ENCODE results near the gene ZFPM1. TPM values are rescaled to one million over a fixed set of nuclear protein-coding genes. Genes with fewer than 3 reads are reported as not detected.

The ZFPM1 gene
- total RNA-seq, 2 experiments from 2014 or later, result 2.1 to 14.2 TPM

DNA sequence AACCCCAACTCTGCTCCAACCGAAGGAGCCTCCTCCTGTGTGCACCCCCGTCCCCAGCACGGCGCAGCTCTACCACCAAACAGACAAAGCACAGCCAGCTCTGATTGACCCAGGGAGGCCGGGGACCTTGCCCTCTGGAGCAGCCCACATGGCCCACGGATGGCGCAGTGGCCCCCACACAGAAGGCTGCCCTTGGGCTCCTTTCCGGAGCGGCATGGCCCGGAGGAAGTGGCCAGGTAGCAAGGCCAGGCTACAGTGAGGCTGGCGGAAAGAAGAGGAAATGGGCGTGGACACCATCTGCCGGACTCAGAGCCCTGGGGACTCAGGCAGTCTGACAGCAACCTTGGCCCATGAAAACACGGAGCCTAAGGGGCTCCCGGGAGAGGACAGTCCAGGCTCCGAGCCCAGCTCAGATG, 97.2 kb downstream of the ZFPM1 start:
- intact Hi-C loops (cut with micrococcal nuclease; ENCODE audit: unreplicated experiment), result loop anchor here (10.0 kb wide), 2 partner anchors 595 to 845 kb away; partner anchors contain the start of gene BANP
- no peaks in the 10 kb centered on the region for H3K9me3 ChIP-seq (ENCODE audit: low read length)
- H4K20me1 ChIP-seq (ENCODE audit: insufficient read depth, low read length), result no peaks in the 10 kb centered on the region
- H3K79me2 ChIP-seq (ENCODE audit: insufficient read depth, low read depth, low read length), result no peaks in the 10 kb centered on the region
- H3K4me1 ChIP-seq (ENCODE audit: insufficient read depth, low read length, poor library complexity, severe bottlenecking), result peaks cover 56% of the 10 kb centered on the region
- H3K4me3 ChIP-seq (ENCODE audit: low read depth, low read length, poor library complexity, severe bottlenecking), result no peak overlapping the region
- no peak for DNase-seq (ENCODE audit: low spot score)
- ChIA-PET CTCF (ENCODE audit: unreplicated experiment) (interaction anchor here (0.7 kb wide), 1 partner anchor 113 kb away, joined by 3 read pairs; no protein-coding TSS in a partner anchor), POLR2A (interaction anchor here (0.6 kb wide), 2 partner anchors 114 to 121 kb away, joined by 3 read pairs; no protein-coding TSS in a partner anchor)
- H3K27ac ChIP-seq (ENCODE audit: low read depth, low read length, poor library complexity, severe bottlenecking), result no peak overlapping the region
- BruUV-seq (replicated peaks), result no TSS peak
- TF ChIP-seq EZH2phosphoT487 (IDR thresholded peaks at IDR 0.05; ENCODE audit: borderline replicate concordance, low read depth, low read length) (no peak), CTCF (conservative IDR thresholded peaks at IDR 0.05; ENCODE audit: low read length) (no peak)
- H3K9me2 ChIP-seq (ENCODE audit: insufficient read depth, low read length), result no peaks in the 10 kb centered on the region
- peak overlapping the region; percentile 13; the same call in 1 of the 2 replicates for H2AFZ ChIP-seq (ENCODE audit: low read length)
- peak overlapping the region; percentile 28; the same call in 1 of the 2 replicates for H3K4me2 ChIP-seq (ENCODE audit: low read length)
- H3K36me3 ChIP-seq (ENCODE audit: insufficient read depth, low read length), result no peaks in the 10 kb centered on the region

GRCh38 chr16:88552166-88552565, 99.1 kb downstream of the ZFPM1 start:
- Histone ChIP-seq H3K4me1 (ENCODE audit: insufficient read depth, low read length, poor library complexity, severe bottlenecking) (peaks cover 71% of the 10 kb centered on the region), H3K4me2 (ENCODE audit: low read length) (peak overlapping the region; percentile 45), H3K9me2 (ENCODE audit: insufficient read depth, low read length) (no peaks in the 10 kb centered on the region), H3K36me3 (ENCODE audit: insufficient read depth, low read length) (no peaks in the 10 kb centered on the region; the same call in 1 of the 2 replicates), H3K4me3 (ENCODE audit: low read depth, low read length, poor library complexity, severe bottlenecking) (peak overlapping the region; percentile 6), H2AFZ (ENCODE audit: low read length) (peak overlapping the region; percentile 24), H3K79me2 (ENCODE audit: insufficient read depth, low read depth, low read length) (no peaks in the 10 kb centered on the region), H3K9me3 (ENCODE audit: low read length) (peaks cover 8% of the 10 kb centered on the region; the same call in 1 of the 2 replicates), H4K20me1 (ENCODE audit: insufficient read depth, low read length) (no peaks in the 10 kb centered on the region), H3K27ac (ENCODE audit: low read depth, low read length, poor library complexity, severe bottlenecking) (peak overlapping the region; percentile 86)
- ChIA-PET POLR2A (no interaction called here), CTCF (ENCODE audit: unreplicated experiment) (interaction anchor here (0.6 kb wide), 1 partner anchor 55 kb away, joined by 22 read pairs; no protein-coding TSS in a partner anchor)
- no peak for TF ChIP-seq EZH2phosphoT487 (IDR thresholded peaks at IDR 0.05; ENCODE audit: borderline replicate concordance, low read depth, low read length)
- peak; percentile 3 for DNase-seq (ENCODE audit: low spot score)
- BruUV-seq (replicated peaks), result no TSS peak
- intact Hi-C loops (cut with micrococcal nuclease; ENCODE audit: unreplicated experiment), result loop anchor here (10.0 kb wide), 2 partner anchors 597 to 847 kb away; partner anchors contain the start of gene BANP

DNA sequence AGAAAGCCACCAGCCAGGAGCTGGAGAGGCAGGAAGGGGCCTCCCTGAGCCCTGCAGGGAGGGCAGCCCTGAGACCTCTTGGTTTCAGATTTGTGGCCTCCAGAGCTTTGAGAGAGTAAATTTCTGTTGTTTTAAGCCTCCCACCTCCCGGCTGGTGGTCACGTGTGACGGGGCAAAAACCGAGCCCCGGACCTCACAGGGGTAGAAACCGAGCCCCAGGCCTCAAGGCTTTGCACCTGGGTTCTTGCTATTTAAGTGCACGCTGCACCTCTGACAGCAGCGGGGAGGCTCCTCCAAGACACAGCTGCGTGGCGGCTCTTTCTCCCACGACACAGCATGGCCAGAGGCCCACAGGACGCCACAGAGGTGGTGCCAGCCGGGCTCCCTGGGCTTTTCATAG, 99.7 kb downstream of the ZFPM1 start:
- intact Hi-C loops (cut with micrococcal nuclease; ENCODE audit: unreplicated experiment), result loop anchor here (10.0 kb wide), 2 partner anchors 598 to 848 kb away; partner anchors contain the start of gene BANP
- TF ChIP-seq EZH2phosphoT487 (IDR thresholded peaks at IDR 0.05; ENCODE audit: borderline replicate concordance, low read depth, low read length) (no peak), CTCF (conservative IDR thresholded peaks at IDR 0.05; ENCODE audit: low read length) (no peak)
- H3K79me2 ChIP-seq (ENCODE audit: insufficient read depth, low read depth, low read length), result no peaks in the 10 kb centered on the region
- ChIA-PET CTCF (ENCODE audit: unreplicated experiment) (no interaction called here), POLR2A (interaction anchor here (0.6 kb wide), 2 partner anchors 43 to 773 kb away, joined by 4 to 6 read pairs; no protein-coding TSS in a partner anchor)
- H3K4me3 ChIP-seq (ENCODE audit: low read depth, low read length, poor library complexity, severe bottlenecking), result peak overlapping the region; percentile 13
- H3K4me2 ChIP-seq (ENCODE audit: low read length), result peak overlapping the region; percentile 45
- H3K4me1 ChIP-seq (ENCODE audit: insufficient read depth, low read length, poor library complexity, severe bottlenecking), result peaks cover 71% of the 10 kb centered on the region
- DNase-seq (ENCODE audit: low spot score), result peak; percentile 88
- peak overlapping the region; percentile 86 for H3K27ac ChIP-seq (ENCODE audit: low read depth, low read length, poor library complexity, severe bottlenecking)
- no peaks in the 10 kb centered on the region for H3K9me2 ChIP-seq (ENCODE audit: insufficient read depth, low read length)
- BruUV-seq (replicated peaks), result no TSS peak
- H3K36me3 ChIP-seq (ENCODE audit: insufficient read depth, low read length), result no peaks in the 10 kb centered on the region; the same call in 1 of the 2 replicates
- H3K9me3 ChIP-seq (ENCODE audit: low read length), result peaks cover 8% of the 10 kb centered on the region; the same call in 1 of the 2 replicates
- peak overlapping the region; percentile 24 for H2AFZ ChIP-seq (ENCODE audit: low read length)
- H4K20me1 ChIP-seq (ENCODE audit: insufficient read depth, low read length), result no peaks in the 10 kb centered on the region

Measured in OCI-LY7 (cell line).